Stimulated activated memory B cell treated with anti-CD40 and anti-IgM and Interleukin-4, amounts not matched to agents 10 μg/mL and 1 μg/mL and 100 μg/mL, for 72 hours (primary cell): ENCODE data around the gene CTRB1.

Source experiments
- ATAC-seq: fragments of 150-1000 bp; cut with Tn5 transposase; 2 replicates; pipeline ENCODE4 v1.10.0; 2021
- H3K27ac Mint-ChIP-seq: one replicate; pipeline ENCODE4 v1.8.0; 2022; ENCODE audit warnings: mild to moderate bottlenecking, mixed read lengths
- H3K27me3 Mint-ChIP-seq: one replicate; pipeline ENCODE4 v1.8.0; 2022; ENCODE audit warnings: mixed read lengths
- H3K36me3 Mint-ChIP-seq: one replicate; pipeline ENCODE4 v1.8.0; 2022; ENCODE audit warnings: mixed read lengths
- H3K4me1 Mint-ChIP-seq: one replicate; pipeline ENCODE4 v1.8.0; 2022; ENCODE audit warnings: mixed read lengths
- H3K4me3 Mint-ChIP-seq: one replicate; pipeline ENCODE4 v1.8.0; 2022; ENCODE audit warnings: mild to moderate bottlenecking, moderate library complexity, mixed read lengths
- H3K9me3 Mint-ChIP-seq: one replicate; pipeline ENCODE4 v1.8.0; 2022; ENCODE audit warnings: mixed read lengths

The CTRB1 gene

DNA sequence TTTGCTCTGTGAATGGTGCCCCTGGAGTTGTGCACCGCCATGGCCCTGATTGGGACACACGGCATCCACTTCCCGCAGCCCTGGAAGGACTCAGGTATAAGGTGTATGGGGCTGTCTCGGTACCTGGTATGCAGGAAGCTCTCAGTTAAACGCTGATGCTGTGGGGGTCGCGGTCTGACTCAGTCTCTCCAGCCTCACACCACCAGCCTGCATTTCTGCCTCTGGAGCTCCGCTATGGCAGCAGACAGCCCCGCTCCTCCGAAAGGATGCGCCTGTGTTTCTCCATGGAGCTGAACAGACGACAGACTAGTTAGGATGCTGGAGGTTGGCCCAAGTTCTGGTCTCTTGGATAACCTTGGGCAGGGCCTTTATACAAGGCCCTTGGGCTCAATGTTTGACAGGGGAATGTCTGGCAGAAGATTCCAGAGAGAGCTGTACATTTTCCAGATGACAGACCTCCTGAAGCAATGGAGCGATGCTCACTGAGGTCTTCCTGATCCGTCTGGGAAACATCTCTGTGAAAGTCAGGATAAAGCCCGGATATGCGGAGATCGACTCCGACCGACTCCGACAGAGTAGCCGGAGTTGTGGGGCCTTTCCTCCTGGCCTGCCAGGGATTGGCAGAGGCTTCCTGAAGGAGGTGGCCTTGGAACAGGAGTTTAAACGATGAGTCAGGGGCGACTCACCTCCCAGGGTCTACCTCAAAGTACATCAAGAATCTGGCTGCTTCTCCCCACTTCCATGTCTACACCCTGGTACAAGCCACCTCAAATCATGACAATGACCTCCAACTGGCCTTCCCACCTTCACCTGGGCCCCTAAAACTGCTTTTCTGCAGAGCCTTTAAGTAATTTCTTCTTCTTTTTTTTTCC lies 54.5 kb downstream of the CTRB1 start:
- Mint-ChIP-seq H3K27ac (no peak overlapping the region), H3K4me3 (no peak overlapping the region), H3K4me1 (no peaks in the 10 kb centered on the region), H3K36me3 (no peaks in the 10 kb centered on the region), H3K27me3 (peaks cover 43% of the 10 kb centered on the region), H3K9me3 (no peaks in the 10 kb centered on the region)
- no peak for ATAC-seq
